Body of pancreas (tissue), 4 donors: ENCODE results near the gene MRPL47. TPM values are rescaled to one million over a fixed set of nuclear protein-coding genes. Genes with fewer than 3 reads are reported as not detected.

Experiments
- ATAC-seq: fragments of 150-250 bp; one replicate; pipeline ENCODE4 v1.9.1; 2016
- DNase-seq, 4 donors: peaks; one replicate each; pipeline ENCODE4 v3.0.0-alpha.2; 2019
- H3K27ac ChIP-seq, 4 donors: fragments of 200-600 bp; sonication (generic); 1 replicate in 3 of 4; 2 replicates in 1 of 4; pipeline versions ENCODE4 v1.5.1 to v1.6.1; 2016 to 2019; ENCODE audit warnings: mild to moderate bottlenecking in 1 of 4, mixed read lengths in 1 of 4, moderate library complexity in 1 of 4
- H3K27me3 ChIP-seq, 2 donors: fragments of 200-600 bp; sonication (generic); one replicate each; pipeline ENCODE4 v1.6.0; 2016; ENCODE audit warnings: mild to moderate bottlenecking in 1 of 2
- H3K36me3 ChIP-seq, 2 donors: fragments of 200-600 bp; sonication (generic); replicated peaks in 1 of 2; 2 replicates each; pipeline ENCODE4 v1.5.1; 2016; ENCODE audit warnings: low read depth in 2 of 2; ENCODE audit not compliant: insufficient read depth in 1 of 2
- H3K4me1 ChIP-seq: fragments of 200-600 bp; sonication (generic); one replicate; pipeline ENCODE4 v1.6.0; 2016
- H3K4me3 ChIP-seq, 2 donors: fragments of 200-600 bp; sonication (generic); 1 replicate in 1 of 2; 2 replicates in 1 of 2; pipeline ENCODE4 v1.5.1; 2016 to 2019
- H3K9me3 ChIP-seq, 3 donors: fragments of 200-600 bp; sonication (generic); 1 replicate in 2 of 3; 2 replicates in 1 of 3; pipeline ENCODE4 v1.5.1; 2016
- CTCF ChIP-seq, 7 experiments: fragments of 450-650 bp in 4 of 7; fragments of 200-600 bp in 3 of 7; sonication (generic) in 3 of 7; IDR thresholded peaks; one replicate each; pipeline ENCODE4 v1.5.1; 2016 to 2019; ENCODE audit warnings: antibody characterized with exemption in 7 of 7
- POLR2A ChIP-seq, 3 donors: fragments of 450-650 bp; IDR thresholded peaks; one replicate each; pipeline ENCODE4 v1.6.1; 2016; ENCODE audit warnings: antibody characterized with exemption in 3 of 3, mild to moderate bottlenecking in 2 of 3
- WGBS, 2 donors: methylation state at CpG; one replicate each; pipeline ENCODE4 v1.1.5; 2017; 5-methylcytosine and 5-hydroxymethylcytosine counted together
- intact Hi-C: fragments of 100-400 bp; cut with DNase I; formaldehyde crosslinking; loops from one replicate; pipeline ENCODE4 v1.15.1; 2023
- total RNA-seq, 2 donors: library from RNA; depleted of rRNA; stranded (reverse); fragments of >200 nt; gene quantifications; one replicate each; pipeline ENCODE4 v1.1.0, GENCODE V29; 2016

The MRPL47 gene
- total RNA-seq, 2 donors from 2014 or later = 5.3 to 8.6 TPM

DNA sequence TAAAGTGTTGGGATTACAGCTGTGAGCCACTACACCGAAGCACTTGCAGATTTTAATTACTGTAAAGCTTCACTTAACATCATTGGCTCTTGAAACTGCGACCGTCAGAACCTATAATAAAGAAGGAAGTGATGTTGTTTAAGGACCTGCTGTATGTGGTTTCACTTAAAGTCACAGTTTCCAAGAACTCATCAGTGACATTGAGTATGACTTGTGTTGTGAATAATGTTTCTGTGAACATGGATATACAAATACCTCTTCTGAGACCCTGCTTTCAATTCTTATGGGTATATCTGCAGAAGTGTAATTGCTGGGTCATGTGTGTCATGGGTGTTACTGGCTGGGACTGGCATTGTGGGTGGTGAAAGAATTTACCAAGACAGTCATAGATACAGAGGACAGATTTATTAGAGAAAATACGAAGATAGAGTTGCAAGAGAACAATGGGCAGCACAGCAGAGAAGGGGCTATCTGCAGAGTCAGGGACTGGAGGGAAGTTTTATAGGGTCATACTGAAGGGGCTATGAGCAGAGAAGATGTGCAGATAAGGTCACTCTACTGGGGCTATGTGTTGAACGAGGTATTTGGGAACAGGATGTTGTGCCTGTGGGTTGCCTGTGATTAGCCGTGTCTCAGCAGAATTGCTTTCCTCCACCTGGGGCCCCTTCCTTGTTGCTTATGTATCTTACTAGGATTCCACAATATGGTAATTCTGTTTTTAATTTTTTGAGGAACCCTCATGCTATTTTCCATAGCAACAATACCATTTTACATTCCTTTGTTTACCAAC lies 4.7 kb upstream of the MRPL47 start:
- ATAC-seq = no peak
- H3K36me3 ChIP-seq = no peaks in the 10 kb centered on the region
- no peaks in the 10 kb centered on the region for H3K27me3 ChIP-seq
- DNase-seq = no peak
- no peaks in the 10 kb centered on the region for H3K9me3 ChIP-seq
- WGBS, 2 donors = 53 to 68% methylated on average over 6 of the region's 6 CpGs
- no peak overlapping the region for H3K4me3 ChIP-seq
- TF ChIP-seq CTCF (IDR thresholded peaks at IDR 0.05) (no peak), POLR2A (IDR thresholded peaks at IDR 0.05) (no peak)
- peaks cover 14% of the 10 kb centered on the region for H3K4me1 ChIP-seq
- H3K27ac ChIP-seq = no peak overlapping the region
- intact Hi-C loops = no loop called here

GRCh38 chr3:179606534-179607085 lies 2.2 kb upstream of the MRPL47 start:
- DNase-seq (no peak), ATAC-seq (no peak)
- Histone ChIP-seq H3K36me3 (no peaks in the 10 kb centered on the region), H3K9me3 (no peaks in the 10 kb centered on the region), H3K27ac (no peak overlapping the region), H3K4me1 (peaks cover 20% of the 10 kb centered on the region), H3K27me3 (no peaks in the 10 kb centered on the region), H3K4me3 (no peak overlapping the region)
- intact Hi-C loops = no loop called here
- WGBS, 2 donors = 84 to 95% methylated on average over 4 of the region's 4 CpGs
- TF ChIP-seq POLR2A (IDR thresholded peaks at IDR 0.05) (no peak), CTCF (IDR thresholded peaks at IDR 0.05) (no peak)

GRCh38 chr3:179603831-179604230 lies 607 bp downstream of the MRPL47 start:
- no peak for ATAC-seq
- WGBS, 2 donors = 0% methylated on average over 3 of the region's 3 CpGs
- no peak for DNase-seq

DNA sequence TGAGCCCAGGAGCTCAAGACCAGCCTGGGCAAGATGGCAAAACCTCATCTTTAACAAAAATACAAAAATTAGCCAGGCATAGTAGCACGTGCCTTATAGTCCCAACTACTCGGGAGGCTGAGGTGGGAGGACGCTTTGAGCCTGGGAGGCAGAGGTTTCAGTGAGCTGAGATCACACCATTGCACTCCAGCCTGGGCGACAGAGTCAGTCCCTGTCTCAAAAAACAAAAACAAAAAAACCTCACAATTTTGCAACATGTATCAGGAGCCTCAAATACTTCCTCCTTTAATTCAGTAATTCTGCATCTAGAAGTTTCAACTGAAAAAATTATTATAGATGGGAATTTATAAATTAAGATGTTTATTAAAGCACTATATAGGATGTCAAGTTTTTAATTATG lies 1.1 kb downstream of the MRPL47 start:
- Histone ChIP-seq H3K36me3 (peaks cover 0 to 19% of the 10 kb centered on the region in 2 donors), H3K4me1 (peaks cover 20% of the 10 kb centered on the region), H3K27me3 (no peaks in the 10 kb centered on the region), H3K27ac (no peak overlapping the region), H3K4me3 (no peak overlapping the region), H3K9me3 (no peaks in the 10 kb centered on the region)
- whole genome bisulfite sequencing, 2 donors = 64 to 68% methylated on average over 4 of the region's 4 CpGs
- intact Hi-C loops = no loop called here
- ATAC-seq (no peak), DNase-seq (no peak)
- TF ChIP-seq CTCF (IDR thresholded peaks at IDR 0.05) (no peak), POLR2A (IDR thresholded peaks at IDR 0.05) (no peak)

More at GRCh38 chr3:179603831-179604230, 607 bp downstream of the MRPL47 start:
- Histone ChIP-seq H3K4me1 (peaks cover 20% of the 10 kb centered on the region), H3K36me3 (peaks cover 0 to 16% of the 10 kb centered on the region in 2 donors), H3K4me3 (peak overlapping the region; percentile 55 to 67), H3K27ac (peak overlapping the region; percentile 74 to 92 (median 86)), H3K9me3 (no peaks in the 10 kb centered on the region), H3K27me3 (no peaks in the 10 kb centered on the region)
- intact Hi-C loops = no loop called here
- no peak for TF ChIP-seq POLR2A (IDR thresholded peaks at IDR 0.05)
- TF ChIP-seq CTCF (IDR thresholded peaks at IDR 0.05) = no peak
